HEK293 (cell line): ENCODE results near the gene EML1.

Experiments used
- ZFP41 ChIP-seq: fragments of 450-650 bp; formaldehyde crosslinking; IDR thresholded peaks from 2 replicates; pipeline ENCODE4 v1.5.1; 2016; ENCODE audit warnings: missing biosample characterization, missing genetic modification characterization, borderline replicate concordance
- ZNF514 ChIP-seq: fragments of 450-650 bp; formaldehyde crosslinking; IDR thresholded peaks from 2 replicates; pipeline ENCODE4 v1.5.1; 2016; ENCODE audit warnings: missing biosample characterization, missing genetic modification characterization
- TF ChIP-seq, protein P1 (sequence below): fragments of 450-650 bp; formaldehyde crosslinking; IDR thresholded peaks from 2 replicates; pipeline ENCODE4 v1.5.1; 2016; ENCODE audit warnings: missing biosample characterization, missing genetic modification characterization

DNA sequence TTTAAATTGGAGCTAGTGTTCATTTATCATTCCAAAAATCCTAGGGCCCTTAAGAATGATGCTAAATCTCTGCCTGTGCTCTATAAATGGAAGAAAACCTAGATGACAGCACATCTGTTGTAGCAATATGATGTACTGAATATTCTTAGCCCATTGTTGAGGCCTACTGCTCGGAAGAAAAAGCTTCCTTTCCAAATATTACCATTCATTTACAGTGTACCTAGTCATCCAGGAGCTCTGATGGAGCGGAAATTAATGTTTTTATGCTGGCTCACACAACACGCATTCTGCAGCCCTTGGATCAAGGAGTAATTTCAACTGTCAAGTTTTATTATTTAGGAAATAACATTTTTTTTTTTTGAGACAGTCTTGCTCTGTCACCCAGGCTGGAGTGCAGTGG, 77.4 kb downstream of the EML1 start:
- TF ChIP-seq ZFP41 (tag by site-specific recombination): no peak
- TF ChIP-seq, protein P1, sequence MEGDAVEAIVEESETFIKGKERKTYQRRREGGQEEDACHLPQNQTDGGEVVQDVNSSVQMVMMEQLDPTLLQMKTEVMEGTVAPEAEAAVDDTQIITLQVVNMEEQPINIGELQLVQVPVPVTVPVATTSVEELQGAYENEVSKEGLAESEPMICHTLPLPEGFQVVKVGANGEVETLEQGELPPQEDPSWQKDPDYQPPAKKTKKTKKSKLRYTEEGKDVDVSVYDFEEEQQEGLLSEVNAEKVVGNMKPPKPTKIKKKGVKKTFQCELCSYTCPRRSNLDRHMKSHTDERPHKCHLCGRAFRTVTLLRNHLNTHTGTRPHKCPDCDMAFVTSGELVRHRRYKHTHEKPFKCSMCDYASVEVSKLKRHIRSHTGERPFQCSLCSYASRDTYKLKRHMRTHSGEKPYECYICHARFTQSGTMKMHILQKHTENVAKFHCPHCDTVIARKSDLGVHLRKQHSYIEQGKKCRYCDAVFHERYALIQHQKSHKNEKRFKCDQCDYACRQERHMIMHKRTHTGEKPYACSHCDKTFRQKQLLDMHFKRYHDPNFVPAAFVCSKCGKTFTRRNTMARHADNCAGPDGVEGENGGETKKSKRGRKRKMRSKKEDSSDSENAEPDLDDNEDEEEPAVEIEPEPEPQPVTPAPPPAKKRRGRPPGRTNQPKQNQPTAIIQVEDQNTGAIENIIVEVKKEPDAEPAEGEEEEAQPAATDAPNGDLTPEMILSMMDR (tag by site-specific recombination): no peak
- TF ChIP-seq ZNF514: no peak
